H9 (cell line): Measurements from ENCODE around the gene RNF149. TPM values are rescaled to one million over a fixed set of nuclear protein-coding genes. Genes with fewer than 3 reads are reported as not detected.
A peak's percentile ranks its signal among the peaks of the same experiment; 100 is the strongest.
"Not testable (repeated sequence)": the region's sequence is repeated elsewhere in the genome, so short reads cannot be mapped to it uniquely, and the experiment has no call there.

ENCODE experiments used
- DNase-seq: peaks from one replicate; pipeline ENCODE4 v3.0.0-alpha.2; 2017
- H2AFZ ChIP-seq: one replicate; pipeline ENCODE4 v1.6.1; 2013; ENCODE audit warnings: mild to moderate bottlenecking, low read length, control low read depth, moderate library complexity
- H2AK5ac ChIP-seq: 2 replicates; pipeline ENCODE4 v1.6.1; 2013; ENCODE audit warnings: low read length, control low read depth, mixed read lengths; ENCODE audit not compliant: insufficient read length
- H2BK120ac ChIP-seq: one replicate; pipeline ENCODE4 v1.6.1; 2013; ENCODE audit warnings: low read depth, mild to moderate bottlenecking, low read length, control low read depth, inconsistent platforms; ENCODE audit not compliant: poor library complexity, severe bottlenecking
- H2BK12ac ChIP-seq: 2 replicates; pipeline ENCODE4 v1.6.1; 2013; ENCODE audit warnings: low read length, control low read depth, mixed read lengths, low read depth; ENCODE audit not compliant: insufficient read length
- H2BK15ac ChIP-seq: 2 replicates; pipeline ENCODE4 v1.6.1; 2013; ENCODE audit warnings: low read depth, low read length, control low read depth
- H2BK20ac ChIP-seq: one replicate; pipeline ENCODE4 v1.6.1; 2013; ENCODE audit warnings: low read depth, mild to moderate bottlenecking, low read length, control low read depth, inconsistent platforms; ENCODE audit not compliant: poor library complexity, severe bottlenecking
- H2BK5ac ChIP-seq: 2 replicates; pipeline ENCODE4 v1.6.1; 2013; ENCODE audit warnings: low read length, control low read depth, mixed read lengths; ENCODE audit not compliant: insufficient read length
- H3K14ac ChIP-seq: 2 replicates; pipeline ENCODE4 v1.6.1; 2013; ENCODE audit warnings: low read length, control low read depth; ENCODE audit not compliant: insufficient read depth
- H3K18ac ChIP-seq: 2 replicates; pipeline ENCODE4 v1.6.1; 2013; ENCODE audit warnings: low read depth, mild to moderate bottlenecking, mixed read lengths, low read length, control low read depth; ENCODE audit not compliant: insufficient read length
- H3K23ac ChIP-seq: 2 replicates; pipeline ENCODE4 v1.6.1; 2013; ENCODE audit warnings: low read length, control low read depth, mixed read lengths, low read depth; ENCODE audit not compliant: insufficient read length
- H3K23me2 ChIP-seq: 2 replicates; pipeline ENCODE4 v1.6.1; 2013; ENCODE audit warnings: low read depth, mild to moderate bottlenecking, mixed read lengths, low read length, control low read depth; ENCODE audit not compliant: insufficient read length, poor library complexity, severe bottlenecking
- H3K27ac ChIP-seq: 2 replicates; pipeline ENCODE4 v1.5.1; 2013; ENCODE audit warnings: low read length, control low read depth, mixed read lengths, low read depth; ENCODE audit not compliant: insufficient read length
- H3K27me3 ChIP-seq: 2 replicates; pipeline ENCODE4 v1.6.1; 2013; ENCODE audit warnings: low read length, control low read depth, inconsistent platforms; ENCODE audit not compliant: insufficient read depth
- H3K4ac ChIP-seq: 2 replicates; pipeline ENCODE4 v1.6.1; 2013; ENCODE audit warnings: low read depth, mild to moderate bottlenecking, control low read depth, inconsistent platforms, low read length, moderate library complexity
- H3K4me1 ChIP-seq: 2 replicates; pipeline ENCODE4 v1.6.1; 2013; ENCODE audit warnings: low read length, control low read depth, inconsistent platforms; ENCODE audit not compliant: insufficient read depth
- H3K4me2 ChIP-seq: 2 replicates; pipeline ENCODE4 v1.6.1; 2013; ENCODE audit warnings: low read length, control low read depth, mixed read lengths; ENCODE audit not compliant: insufficient read length, insufficient read depth
- H3K56ac ChIP-seq: 2 replicates; pipeline ENCODE4 v1.6.1; 2013; ENCODE audit warnings: low read depth, mild to moderate bottlenecking, mixed read lengths, low read length, control low read depth; ENCODE audit not compliant: insufficient read length
- H3K79me1 ChIP-seq: 2 replicates; pipeline ENCODE4 v1.6.1; 2013; ENCODE audit warnings: low read depth, mild to moderate bottlenecking, moderate library complexity, low read length, control low read depth, inconsistent platforms; ENCODE audit not compliant: insufficient read depth, poor library complexity, severe bottlenecking
- H3K79me2 ChIP-seq: 2 replicates; pipeline ENCODE4 v1.6.1; 2013; ENCODE audit warnings: low read length, control low read depth, inconsistent platforms; ENCODE audit not compliant: insufficient read depth
- H3K9ac ChIP-seq: 2 replicates; pipeline ENCODE4 v1.6.1; 2013; ENCODE audit warnings: low read length, control low read depth, mixed read lengths; ENCODE audit not compliant: insufficient read length; ENCODE audit errors: extremely low read depth
- H3K9me3 ChIP-seq: one replicate; pipeline ENCODE4 v1.6.1; 2013; ENCODE audit warnings: low read depth, low read length, inconsistent platforms; ENCODE audit not compliant: control insufficient read depth
- H3T11ph ChIP-seq: one replicate; pipeline ENCODE4 v1.6.1; 2013; ENCODE audit warnings: mild to moderate bottlenecking, low read length, control low read depth, inconsistent platforms
- H4K20me1 ChIP-seq: one replicate; pipeline ENCODE4 v1.6.1; 2013; ENCODE audit not compliant: control insufficient read depth, insufficient read length, insufficient read depth
- H4K5ac ChIP-seq: 2 replicates; pipeline ENCODE4 v1.6.1; 2013; ENCODE audit warnings: low read depth, mild to moderate bottlenecking, mixed read lengths, low read length, control low read depth; ENCODE audit not compliant: insufficient read length
- H4K8ac ChIP-seq: replicated peaks from 2 replicates; pipeline ENCODE4 v1.6.1; 2013; ENCODE audit warnings: low read length, control low read depth, mixed read lengths, low read depth; ENCODE audit not compliant: insufficient read length
- H4K91ac ChIP-seq: 2 replicates; pipeline ENCODE4 v1.6.1; 2013; ENCODE audit warnings: low read depth, mild to moderate bottlenecking, moderate library complexity, mixed read lengths, low read length, control low read depth; ENCODE audit not compliant: insufficient read length
- H3K27ac Mint-ChIP-seq, 3 experiments: 2 replicates in 2 of 3; 3 replicates in 1 of 3; pipeline ENCODE4 v1.8.0; 2020 to 2021; ENCODE audit warnings: mixed read lengths in 3 of 3, mild to moderate bottlenecking in 1 of 3, moderate library complexity in 1 of 3
- H3K27me3 Mint-ChIP-seq: 2 replicates; pipeline ENCODE4 v1.8.0; 2021; ENCODE audit warnings: low read depth, mild to moderate bottlenecking, moderate library complexity, mixed read lengths
- H3K36me3 Mint-ChIP-seq, 3 experiments: 2 replicates in 2 of 3; 3 replicates in 1 of 3; pipeline ENCODE4 v1.8.0; 2020 to 2021; ENCODE audit warnings: low read depth in 3 of 3, mixed read lengths in 3 of 3; ENCODE audit not compliant: insufficient read depth in 1 of 3
- H3K4me1 Mint-ChIP-seq, 2 experiments: 2 replicates each; pipeline ENCODE4 v1.8.0; 2020; ENCODE audit warnings: mixed read lengths in 2 of 2
- H3K4me3 Mint-ChIP-seq, 2 experiments: 2 replicates in 1 of 2; 3 replicates in 1 of 2; pipeline ENCODE4 v1.8.0; 2020 to 2021; ENCODE audit warnings: mild to moderate bottlenecking in 2 of 2, mixed read lengths in 2 of 2, moderate library complexity in 1 of 2
- H3K9me3 Mint-ChIP-seq, 2 experiments: 2 replicates in 1 of 2; 3 replicates in 1 of 2; pipeline ENCODE4 v1.8.0; 2020; ENCODE audit warnings: mild to moderate bottlenecking in 2 of 2, mixed read lengths in 2 of 2, moderate library complexity in 1 of 2
- CTCF ChIP-seq: fragments of 200-600 bp; sonication (generic); conservative IDR thresholded peaks from 3 replicates; pipeline ENCODE4 v1.8.0; 2021; ENCODE audit warnings: antibody characterized with exemption, mild to moderate bottlenecking
- WGBS: extraction: QIAGEN DNeasy Blood & Tissue Kit; methylation state at CpG from one replicate; pipeline ENCODE4 v1.1.7; 2013; ENCODE audit warnings: missing lambda C conversion rate, low lambda C conversion rate, mixed read lengths; ENCODE audit not compliant: insufficient read length; ENCODE audit errors: extremely low coverage; 5-methylcytosine and 5-hydroxymethylcytosine counted together
- total RNA-seq: library from RNA; stranded (reverse); gene quantifications from 2 replicates; pipeline ENCODE4 v1.2.1, GENCODE V29; 2021

The RNF149 gene
- total RNA-seq, 1 experiment from 2014 or later: 18.0 TPM

GRCh38 chr2:101354420-101355311 lies 46.2 kb upstream of the RNF149 start:
- H2AK5ac ChIP-seq: no peak overlapping the region
- H3T11ph ChIP-seq: no peak overlapping the region
- no peak overlapping the region for H3K9ac ChIP-seq
- Mint-ChIP-seq H3K9me3 (no peaks in the 10 kb centered on the region), H3K27me3 (peaks cover 3% of the 10 kb centered on the region; the same call in 1 of the 2 replicates), H3K4me3 (no peak overlapping the region), H3K27ac (peak overlapping the region in 1 of 3 experiments; percentile 2; a peak in 2 of 7 replicates), H3K4me1 (peaks cover 11 to 16% of the 10 kb centered on the region in 2 experiments), H3K36me3 (no peaks in the 10 kb centered on the region)
- TF ChIP-seq CTCF: no peak
- no peak overlapping the region for H3K18ac ChIP-seq
- H4K8ac ChIP-seq: no peak overlapping the region
- no peaks in the 10 kb centered on the region for H3K9me3 ChIP-seq
- H2AFZ ChIP-seq: no peak overlapping the region
- no peaks in the 10 kb centered on the region for H3K79me1 ChIP-seq
- H3K56ac ChIP-seq: no peak overlapping the region
- WGBS: no CpG with 5 or more reads among the region's 21 CpGs
- no peak overlapping the region; the same call in 1 of the 2 replicates for H3K14ac ChIP-seq
- no peak overlapping the region for H2BK20ac ChIP-seq
- H4K20me1 ChIP-seq: no peaks in the 10 kb centered on the region
- H2BK12ac ChIP-seq: no peak overlapping the region
- H3K4me1 ChIP-seq: peaks cover under 1% of the 10 kb centered on the region; the same call in 1 of the 2 replicates
- H3K23ac ChIP-seq: no peak overlapping the region
- no peak overlapping the region for H2BK5ac ChIP-seq
- H2BK120ac ChIP-seq: no peak overlapping the region
- no peak overlapping the region for H3K4ac ChIP-seq
- no peak for DNase-seq
- no peak overlapping the region for H4K5ac ChIP-seq
- no peaks in the 10 kb centered on the region for H3K79me2 ChIP-seq
- H2BK15ac ChIP-seq: no peak overlapping the region
- no peak overlapping the region for H3K27ac ChIP-seq
- H3K4me2 ChIP-seq: no peak overlapping the region
- H4K91ac ChIP-seq: no peak overlapping the region
- H3K27me3 ChIP-seq: no peaks in the 10 kb centered on the region
- H3K23me2 ChIP-seq: no peaks in the 10 kb centered on the region

- H4K20me1 ChIP-seq, H2BK20ac ChIP-seq, H3K36me3 Mint-ChIP-seq, H4K5ac ChIP-seq, H3K9ac ChIP-seq, H3K14ac ChIP-seq, H4K8ac ChIP-seq, H4K91ac ChIP-seq, H3K4me2 ChIP-seq, H3K27ac Mint-ChIP-seq, H3K56ac ChIP-seq, H3K4me1 ChIP-seq, H3T11ph ChIP-seq, H3K27me3 ChIP-seq, H3K27ac ChIP-seq, H2BK5ac ChIP-seq, DNase-seq, H3K23me2 ChIP-seq, H2AFZ ChIP-seq, H2BK120ac ChIP-seq, H3K79me2 ChIP-seq, H3K9me3 ChIP-seq, H3K18ac ChIP-seq, H3K4me3 Mint-ChIP-seq, H3K27me3 Mint-ChIP-seq, H3K79me1 ChIP-seq, H3K9me3 Mint-ChIP-seq, H2AK5ac ChIP-seq, H3K4ac ChIP-seq, H2BK15ac ChIP-seq, H2BK12ac ChIP-seq, H3K23ac ChIP-seq: not testable (repeated sequence)
- peaks cover 6 to 10% of the 10 kb centered on the region in 2 experiments; a peak in 2 of 4 replicates for H3K4me1 Mint-ChIP-seq
- no CpG with 5 or more reads among the region's 4 CpGs for WGBS
Observed at GRCh38 chr2:101352631-101353030, 44.1 kb upstream of the RNF149 start.
